K562 (cell line): ENCODE measurements around the gene DIPK1B. TPM values are rescaled to one million over a fixed set of nuclear protein-coding genes. Genes with fewer than 3 reads are reported as not detected.

Source experiments
- ATF1 ChIP-seq, 2 experiments: fragments of 450-650 bp in 1 of 2; IDR thresholded peaks; 2 replicates each; pipeline ENCODE4 v1.6.1; 2016; ENCODE audit warnings: missing compliant biosample characterization in 1 of 2, missing genetic modification characterization in 1 of 2
- BHLHE40 ChIP-seq: IDR thresholded peaks from 2 replicates; pipeline ENCODE4 v1.6.1; 2011; ENCODE audit warnings: low read length, improper control_type of control experiment
- CREM ChIP-seq: IDR thresholded peaks from 2 replicates; pipeline ENCODE4 v1.6.1; 2014; ENCODE audit warnings: antibody characterized with exemption, low read depth
- L3MBTL2 ChIP-seq: fragments of 450-650 bp; IDR thresholded peaks from 2 replicates; pipeline ENCODE4 v1.6.1; 2016; ENCODE audit warnings: mild to moderate bottlenecking, moderate library complexity
- ZNF584 ChIP-seq: fragments of 200-800 bp; sonication (Bioruptor generic); IDR thresholded peaks from 2 replicates; pipeline ENCODE4 v1.6.1; 2016; ENCODE audit warnings: low read depth, mild to moderate bottlenecking, missing genetic modification characterization, missing compliant biosample characterization
- polyA plus RNA-seq, 8 experiments: library from polyadenylated mRNA; depleted of rRNA in 4 of 8; stranded (reverse) in 5 of 8; unstranded in 3 of 8; fragments of >200 nt; fragmentation: Nextera tagmentation in 2 of 8; fragmentation: Illumina TruSeq in 1 of 8; extraction: Ambion mirVana in 2 of 8; extraction: Trizol in 1 of 8; gene quantifications; 2 replicates each; pipeline versions ENCODE4 v1.2.1 to v1.2.3, GENCODE V29; 2011 to 2014; ENCODE audit warnings: inconsistent platforms in 1 of 8, missing spikeins in 1 of 8
- total RNA-seq, 7 experiments: library from RNA; depleted of rRNA in 6 of 7; stranded (reverse); fragments of >200 nt in 6 of 7; fragmentation: Illumina TruSeq in 2 of 7; extraction: Trizol in 2 of 7; gene quantifications; 2 replicates each; pipeline versions ENCODE4 v1.2.1 to v1.2.3, GENCODE V29; 2011 to 2021; ENCODE audit warnings: low replicate concordance in 1 of 7
- TF ChIP-seq, protein P1 (sequence below): fragments of 450-650 bp; IDR thresholded peaks from 2 replicates; pipeline ENCODE4 v1.6.1; 2017; ENCODE audit warnings: antibody characterized with exemption, mild to moderate bottlenecking
- TF ChIP-seq, protein P2 (sequence below): sonication (generic); formaldehyde crosslinking; IDR thresholded peaks from 2 replicates; pipeline ENCODE4 v1.5.0; 2020; ENCODE audit warnings: missing genetic modification reagents
- TF ChIP-seq, protein P3 (sequence below): sonication (generic); formaldehyde crosslinking; IDR thresholded peaks from 2 replicates; pipeline ENCODE4 v1.9.0; 2022; ENCODE audit warnings: mild to moderate bottlenecking, missing genetic modification reagents
- TF ChIP-seq, protein P4 (sequence below), 2 experiments: fragments of 450-650 bp; conservative IDR thresholded peaks; 2 replicates each; pipeline ENCODE4 v1.6.1; 2017; ENCODE audit warnings: mild to moderate bottlenecking in 2 of 2, moderate library complexity in 2 of 2
- TF ChIP-seq, protein P5 (sequence below): sonication (generic); formaldehyde crosslinking; IDR thresholded peaks from 2 replicates; pipeline ENCODE4 v1.8.0; 2022; ENCODE audit warnings: missing genetic modification reagents, mild to moderate bottlenecking, moderate library complexity, borderline replicate concordance
- TF ChIP-seq, protein P6 (sequence below), 2 experiments: fragments of 250-450 bp in 1 of 2; fragments of 450-650 bp in 1 of 2; sonication (Bioruptor Pico) in 1 of 2; IDR thresholded peaks; 2 replicates each; pipeline versions ENCODE4 v1.6.1 to v1.8.0; 2016 to 2021; ENCODE audit warnings: mild to moderate bottlenecking in 2 of 2, moderate library complexity in 2 of 2, missing compliant biosample characterization in 1 of 2, missing genetic modification characterization in 1 of 2
- TF ChIP-seq, protein P7 (sequence below): sonication (generic); formaldehyde crosslinking; IDR thresholded peaks from 2 replicates; pipeline ENCODE4 v1.9.0; 2022; ENCODE audit warnings: mild to moderate bottlenecking, missing genetic modification reagents
- TF ChIP-seq, protein P8 (sequence below): fragments of 200-800 bp; sonication (Bioruptor generic); IDR thresholded peaks from 2 replicates; pipeline ENCODE4 v1.6.1; 2017; ENCODE audit warnings: missing genetic modification characterization, missing compliant biosample characterization

The DIPK1B gene
- total and polyA plus RNA-seq, 9 of the 15 experiments (the other 6 are each of a cell fraction or from before 2014, with no cell fraction given): 0.08 to 22.3 (median 5.9) TPM

DNA sequence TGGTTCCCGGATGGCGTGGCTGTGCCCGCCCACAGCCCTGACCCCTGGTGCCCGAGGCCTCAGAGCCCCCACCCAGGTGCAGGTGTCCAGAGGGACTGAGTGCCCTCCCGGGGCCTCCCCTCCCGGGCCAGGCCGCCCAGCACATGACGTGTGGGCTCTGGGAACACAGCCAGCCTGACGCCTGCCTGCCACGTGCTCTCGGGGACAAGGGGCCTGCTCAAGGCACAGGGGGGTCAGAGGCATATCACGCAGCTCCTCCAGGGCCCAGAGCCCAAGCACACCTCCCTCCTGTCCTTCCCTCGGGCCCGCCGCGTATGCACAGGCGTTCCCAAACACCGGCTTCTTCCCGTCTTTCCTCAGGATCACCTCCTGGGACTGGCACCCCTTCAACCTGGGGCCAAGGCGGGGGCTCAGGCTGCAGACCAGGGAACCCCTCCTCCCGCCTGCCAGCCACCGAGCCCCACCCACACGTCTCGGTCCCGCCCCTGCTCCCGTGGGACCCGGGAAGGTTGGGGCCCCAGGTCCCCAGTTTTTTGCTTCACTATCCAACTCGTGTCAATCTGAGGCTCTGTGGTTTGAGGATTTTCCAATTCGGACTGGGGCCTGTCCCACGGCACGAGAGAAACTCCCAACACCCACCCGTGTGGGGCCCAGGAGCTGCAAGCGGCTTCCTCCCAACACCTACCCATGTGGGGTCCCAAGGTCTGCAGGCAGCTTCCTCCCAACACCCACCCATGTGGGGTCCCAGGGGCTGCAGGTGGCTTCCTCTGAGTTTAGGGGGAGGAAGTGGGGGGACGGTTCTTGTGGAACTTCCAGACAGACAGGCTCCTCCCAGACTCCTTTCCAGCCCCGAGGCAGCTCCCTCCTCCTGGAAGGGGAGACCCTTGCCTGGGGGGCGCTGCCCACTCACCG, 28.9 kb downstream of the DIPK1B start (continued):
- TF ChIP-seq, protein P1, sequence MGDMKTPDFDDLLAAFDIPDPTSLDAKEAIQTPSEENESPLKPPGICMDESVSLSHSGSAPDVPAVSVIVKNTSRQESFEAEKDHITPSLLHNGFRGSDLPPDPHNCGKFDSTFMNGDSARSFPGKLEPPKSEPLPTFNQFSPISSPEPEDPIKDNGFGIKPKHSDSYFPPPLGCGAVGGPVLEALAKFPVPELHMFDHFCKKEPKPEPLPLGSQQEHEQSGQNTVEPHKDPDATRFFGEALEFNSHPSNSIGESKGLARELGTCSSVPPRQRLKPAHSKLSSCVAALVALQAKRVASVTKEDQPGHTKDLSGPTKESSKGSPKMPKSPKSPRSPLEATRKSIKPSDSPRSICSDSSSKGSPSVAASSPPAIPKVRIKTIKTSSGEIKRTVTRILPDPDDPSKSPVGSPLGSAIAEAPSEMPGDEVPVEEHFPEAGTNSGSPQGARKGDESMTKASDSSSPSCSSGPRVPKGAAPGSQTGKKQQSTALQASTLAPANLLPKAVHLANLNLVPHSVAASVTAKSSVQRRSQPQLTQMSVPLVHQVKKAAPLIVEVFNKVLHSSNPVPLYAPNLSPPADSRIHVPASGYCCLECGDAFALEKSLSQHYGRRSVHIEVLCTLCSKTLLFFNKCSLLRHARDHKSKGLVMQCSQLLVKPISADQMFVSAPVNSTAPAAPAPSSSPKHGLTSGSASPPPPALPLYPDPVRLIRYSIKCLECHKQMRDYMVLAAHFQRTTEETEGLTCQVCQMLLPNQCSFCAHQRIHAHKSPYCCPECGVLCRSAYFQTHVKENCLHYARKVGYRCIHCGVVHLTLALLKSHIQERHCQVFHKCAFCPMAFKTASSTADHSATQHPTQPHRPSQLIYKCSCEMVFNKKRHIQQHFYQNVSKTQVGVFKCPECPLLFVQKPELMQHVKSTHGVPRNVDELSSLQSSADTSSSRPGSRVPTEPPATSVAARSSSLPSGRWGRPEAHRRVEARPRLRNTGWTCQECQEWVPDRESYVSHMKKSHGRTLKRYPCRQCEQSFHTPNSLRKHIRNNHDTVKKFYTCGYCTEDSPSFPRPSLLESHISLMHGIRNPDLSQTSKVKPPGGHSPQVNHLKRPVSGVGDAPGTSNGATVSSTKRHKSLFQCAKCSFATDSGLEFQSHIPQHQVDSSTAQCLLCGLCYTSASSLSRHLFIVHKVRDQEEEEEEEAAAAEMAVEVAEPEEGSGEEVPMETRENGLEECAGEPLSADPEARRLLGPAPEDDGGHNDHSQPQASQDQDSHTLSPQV: peak; percentile 52; the same call in 1 of the 2 replicates
- TF ChIP-seq, protein P2, sequence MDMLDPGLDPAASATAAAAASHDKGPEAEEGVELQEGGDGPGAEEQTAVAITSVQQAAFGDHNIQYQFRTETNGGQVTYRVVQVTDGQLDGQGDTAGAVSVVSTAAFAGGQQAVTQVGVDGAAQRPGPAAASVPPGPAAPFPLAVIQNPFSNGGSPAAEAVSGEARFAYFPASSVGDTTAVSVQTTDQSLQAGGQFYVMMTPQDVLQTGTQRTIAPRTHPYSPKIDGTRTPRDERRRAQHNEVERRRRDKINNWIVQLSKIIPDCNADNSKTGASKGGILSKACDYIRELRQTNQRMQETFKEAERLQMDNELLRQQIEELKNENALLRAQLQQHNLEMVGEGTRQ (CRISPR knock-in tag): 0 out of 2 replicates have a peak, but pooled peaks have one; percentile 9
- TF ChIP-seq, protein P3, sequence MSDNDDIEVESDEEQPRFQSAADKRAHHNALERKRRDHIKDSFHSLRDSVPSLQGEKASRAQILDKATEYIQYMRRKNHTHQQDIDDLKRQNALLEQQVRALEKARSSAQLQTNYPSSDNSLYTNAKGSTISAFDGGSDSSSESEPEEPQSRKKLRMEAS (CRISPR knock-in tag): peak; percentile 84
- TF ChIP-seq, protein P4, sequence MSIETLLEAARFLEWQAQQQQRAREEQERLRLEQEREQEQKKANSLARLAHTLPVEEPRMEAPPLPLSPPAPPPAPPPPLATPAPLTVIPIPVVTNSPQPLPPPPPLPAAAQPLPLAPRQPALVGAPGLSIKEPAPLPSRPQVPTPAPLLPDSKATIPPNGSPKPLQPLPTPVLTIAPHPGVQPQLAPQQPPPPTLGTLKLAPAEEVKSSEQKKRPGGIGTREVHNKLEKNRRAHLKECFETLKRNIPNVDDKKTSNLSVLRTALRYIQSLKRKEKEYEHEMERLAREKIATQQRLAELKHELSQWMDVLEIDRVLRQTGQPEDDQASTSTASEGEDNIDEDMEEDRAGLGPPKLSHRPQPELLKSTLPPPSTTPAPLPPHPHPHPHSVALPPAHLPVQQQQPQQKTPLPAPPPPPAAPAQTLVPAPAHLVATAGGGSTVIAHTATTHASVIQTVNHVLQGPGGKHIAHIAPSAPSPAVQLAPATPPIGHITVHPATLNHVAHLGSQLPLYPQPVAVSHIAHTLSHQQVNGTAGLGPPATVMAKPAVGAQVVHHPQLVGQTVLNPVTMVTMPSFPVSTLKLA (conservative IDR thresholded peaks at IDR 0.05): peak in 1 of 2 experiments; percentile 62; a peak in 3 of 4 replicates
- TF ChIP-seq BHLHE40 (peak; percentile 88), ZNF584 (no peak), CREM (no peak), ATF1 (CRISPR knock-in tag; IDR thresholded peaks at IDR 0.05) (no peak), ATF1 (tag; IDR thresholded peaks at IDR 0.05) (peak; percentile 43; the same call in 1 of the 2 replicates), L3MBTL2 (peak; percentile 74)
- TF ChIP-seq, protein P5, sequence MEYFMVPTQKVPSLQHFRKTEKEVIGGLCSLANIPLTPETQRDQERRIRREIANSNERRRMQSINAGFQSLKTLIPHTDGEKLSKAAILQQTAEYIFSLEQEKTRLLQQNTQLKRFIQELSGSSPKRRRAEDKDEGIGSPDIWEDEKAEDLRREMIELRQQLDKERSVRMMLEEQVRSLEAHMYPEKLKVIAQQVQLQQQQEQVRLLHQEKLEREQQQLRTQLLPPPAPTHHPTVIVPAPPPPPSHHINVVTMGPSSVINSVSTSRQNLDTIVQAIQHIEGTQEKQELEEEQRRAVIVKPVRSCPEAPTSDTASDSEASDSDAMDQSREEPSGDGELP: peak; percentile 26; the same call in 1 of the 2 replicates
- TF ChIP-seq, protein P6, sequence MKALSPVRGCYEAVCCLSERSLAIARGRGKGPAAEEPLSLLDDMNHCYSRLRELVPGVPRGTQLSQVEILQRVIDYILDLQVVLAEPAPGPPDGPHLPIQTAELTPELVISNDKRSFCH (CRISPR knock-in tag; IDR thresholded peaks at IDR 0.05): no peak
- TF ChIP-seq, protein P6 (tag; IDR thresholded peaks at IDR 0.05): no peak
- TF ChIP-seq, protein P7, sequence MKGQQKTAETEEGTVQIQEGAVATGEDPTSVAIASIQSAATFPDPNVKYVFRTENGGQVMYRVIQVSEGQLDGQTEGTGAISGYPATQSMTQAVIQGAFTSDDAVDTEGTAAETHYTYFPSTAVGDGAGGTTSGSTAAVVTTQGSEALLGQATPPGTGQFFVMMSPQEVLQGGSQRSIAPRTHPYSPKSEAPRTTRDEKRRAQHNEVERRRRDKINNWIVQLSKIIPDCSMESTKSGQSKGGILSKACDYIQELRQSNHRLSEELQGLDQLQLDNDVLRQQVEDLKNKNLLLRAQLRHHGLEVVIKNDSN (CRISPR knock-in tag): peak; percentile 56; the same call in 1 of the 2 replicates
- TF ChIP-seq, protein P8, sequence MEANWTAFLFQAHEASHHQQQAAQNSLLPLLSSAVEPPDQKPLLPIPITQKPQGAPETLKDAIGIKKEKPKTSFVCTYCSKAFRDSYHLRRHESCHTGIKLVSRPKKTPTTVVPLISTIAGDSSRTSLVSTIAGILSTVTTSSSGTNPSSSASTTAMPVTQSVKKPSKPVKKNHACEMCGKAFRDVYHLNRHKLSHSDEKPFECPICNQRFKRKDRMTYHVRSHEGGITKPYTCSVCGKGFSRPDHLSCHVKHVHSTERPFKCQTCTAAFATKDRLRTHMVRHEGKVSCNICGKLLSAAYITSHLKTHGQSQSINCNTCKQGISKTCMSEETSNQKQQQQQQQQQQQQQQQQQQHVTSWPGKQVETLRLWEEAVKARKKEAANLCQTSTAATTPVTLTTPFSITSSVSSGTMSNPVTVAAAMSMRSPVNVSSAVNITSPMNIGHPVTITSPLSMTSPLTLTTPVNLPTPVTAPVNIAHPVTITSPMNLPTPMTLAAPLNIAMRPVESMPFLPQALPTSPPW (CRISPR knock-in tag): peak; percentile 45; the same call in 1 of the 2 replicates
